GM18861 (cell line): ENCODE measurements around the gene ZNF727.
"Not testable (repeated sequence)": the region's sequence is repeated elsewhere in the genome, so short reads cannot be mapped to it uniquely, and the experiment has no call there.

Source experiments
- ATAC-seq: cut with Tn5 transposase; IDR thresholded peaks from one replicate; pipeline ENCODE4 v1.9.1; 2021; ENCODE audit not compliant: unreplicated experiment

Gene ZNF727

DNA sequence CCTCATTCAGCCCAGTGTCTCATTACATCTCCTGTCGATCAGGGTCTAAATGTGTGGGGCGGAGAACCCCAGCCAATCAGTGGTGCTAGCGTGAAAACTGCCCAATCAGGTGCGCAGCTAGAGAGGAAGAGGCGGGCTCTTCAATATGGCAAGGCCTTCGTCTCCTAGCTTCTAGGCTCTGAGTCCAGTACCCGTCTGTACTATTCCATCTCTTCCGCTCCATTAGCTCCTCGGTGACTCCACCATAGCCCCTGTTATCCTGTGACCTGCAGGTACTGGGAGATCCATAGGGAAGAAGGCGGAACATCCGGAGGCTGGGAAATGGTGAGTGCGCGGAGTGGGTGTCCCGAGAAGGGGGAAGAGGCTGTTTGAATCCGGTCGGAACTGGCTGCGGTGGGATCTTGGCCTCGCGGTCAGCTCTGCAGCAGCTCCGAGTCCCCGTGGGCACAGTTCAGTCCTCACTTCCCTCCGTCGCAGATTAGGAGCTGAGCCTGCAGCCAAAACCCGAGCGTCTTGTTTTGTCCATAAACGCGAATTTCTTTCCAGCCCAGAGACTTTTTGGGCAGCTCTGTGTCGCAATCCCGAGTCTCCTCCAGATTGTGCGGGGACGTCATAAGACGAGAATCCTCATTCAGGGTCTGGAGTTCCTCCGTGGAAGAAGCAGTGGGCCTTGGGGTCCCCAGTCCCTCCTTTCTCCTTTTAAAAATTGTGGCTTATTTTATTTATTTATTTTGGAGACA, at the start of gene ZNF727:
TSS of gene ZNF727 (plus strand) at position 134 of the 740 bp plus-strand sequence. CDS start at position 322, 188 bp downstream.
- no peak for ATAC-seq

GRCh38 chr7:63998549-63998948, 46.7 kb upstream of the ZNF727 start, which contains the start of gene ZNF722:
Gene ZNF722 (plus strand): TSS chr7:63998849. CDS start chr7:63998962, 113 bp downstream.
- no peak for ATAC-seq

- not testable (repeated sequence) for ATAC-seq
These were observed 29.7 kb upstream of the ZNF727 start for GRCh38 chr7:64015496-64015895.

- no peak for ATAC-seq
These were observed 9.8 kb upstream of the ZNF727 start for GRCh38 chr7:64035388-64035787.

GRCh38 chr7:64037095-64037494, 8.1 kb upstream of the ZNF727 start:
- no peak for ATAC-seq

- ATAC-seq: no peak
These were observed 781 bp downstream of the ZNF727 start for GRCh38 chr7:64046041-64046389.

GRCh38 chr7:64077837-64078698, 32.8 kb downstream of the ZNF727 start:
- not testable (repeated sequence) for ATAC-seq

GRCh38 chr7:64078699-64078994, 33.4 kb downstream of the ZNF727 start:
- no peak for ATAC-seq

GRCh38 chr7:64087501-64087900, 42.3 kb downstream of the ZNF727 start:
- no peak for ATAC-seq

- not testable (repeated sequence) for ATAC-seq
These were observed 43.6 kb downstream of the ZNF727 start for GRCh38 chr7:64088863-64089262.
